ENCODE results near the gene TBL3.

Gene TBL3

DNA sequence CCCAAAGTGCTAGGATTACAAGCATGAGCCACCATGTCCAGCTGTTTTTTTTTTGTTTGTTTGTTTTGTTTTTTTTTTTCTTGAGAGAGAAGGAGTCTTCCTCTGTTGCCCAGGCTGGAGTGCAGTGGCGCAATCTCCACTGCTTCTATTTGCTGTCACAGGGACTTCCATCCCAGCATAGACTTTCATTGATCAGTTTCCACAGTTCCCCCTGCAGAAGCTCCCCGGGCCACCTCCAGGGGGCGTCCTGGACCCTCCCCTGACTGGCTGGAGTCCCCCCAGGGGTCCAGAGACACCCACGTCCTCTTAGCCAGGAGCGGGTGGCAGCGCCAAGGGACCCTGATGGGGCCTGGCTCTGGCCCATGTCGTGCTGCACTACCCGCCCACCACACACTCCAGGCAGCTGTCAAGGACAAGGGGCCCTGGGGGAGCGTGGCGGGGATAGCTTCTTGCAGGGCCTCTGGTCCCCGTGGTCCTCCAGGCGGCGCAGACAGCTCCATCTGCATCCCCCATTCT, 44.6 kb downstream of the TBL3 start (continued):
- TF ChIP-seq ZNF23 (tag by site-specific recombination; IDR thresholded peaks at IDR 0.05; ENCODE audit: borderline replicate concordance): no peak
- TF ChIP-seq GLIS1 (tag by site-specific recombination; IDR thresholded peaks at IDR 0.05): no peak
- no peak for TF ChIP-seq ZBTB20 (tag by site-specific recombination; IDR thresholded peaks at IDR 0.05)
- TF ChIP-seq ZFHX2 (tag by site-specific recombination; conservative IDR thresholded peaks at IDR 0.05): peak; percentile 79
- TF ChIP-seq, protein P1, sequence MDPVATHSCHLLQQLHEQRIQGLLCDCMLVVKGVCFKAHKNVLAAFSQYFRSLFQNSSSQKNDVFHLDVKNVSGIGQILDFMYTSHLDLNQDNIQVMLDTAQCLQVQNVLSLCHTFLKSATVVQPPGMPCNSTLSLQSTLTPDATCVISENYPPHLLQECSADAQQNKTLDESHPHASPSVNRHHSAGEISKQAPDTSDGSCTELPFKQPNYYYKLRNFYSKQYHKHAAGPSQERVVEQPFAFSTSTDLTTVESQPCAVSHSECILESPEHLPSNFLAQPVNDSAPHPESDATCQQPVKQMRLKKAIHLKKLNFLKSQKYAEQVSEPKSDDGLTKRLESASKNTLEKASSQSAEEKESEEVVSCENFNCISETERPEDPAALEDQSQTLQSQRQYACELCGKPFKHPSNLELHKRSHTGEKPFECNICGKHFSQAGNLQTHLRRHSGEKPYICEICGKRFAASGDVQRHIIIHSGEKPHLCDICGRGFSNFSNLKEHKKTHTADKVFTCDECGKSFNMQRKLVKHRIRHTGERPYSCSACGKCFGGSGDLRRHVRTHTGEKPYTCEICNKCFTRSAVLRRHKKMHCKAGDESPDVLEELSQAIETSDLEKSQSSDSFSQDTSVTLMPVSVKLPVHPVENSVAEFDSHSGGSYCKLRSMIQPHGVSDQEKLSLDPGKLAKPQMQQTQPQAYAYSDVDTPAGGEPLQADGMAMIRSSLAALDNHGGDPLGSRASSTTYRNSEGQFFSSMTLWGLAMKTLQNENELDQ (tag by site-specific recombination; IDR thresholded peaks at IDR 0.05; ENCODE audit: low read depth): no peak

GRCh38 chr16:2019518-2019920, 47.7 kb downstream of the TBL3 start, which contains the start of gene NPW:
Gene NPW (plus strand): TSS chr16:2019785.
- ChIA-PET CTCF (interaction anchor here (0.5 to 1.0 kb wide), 3 partner anchors 46 to 121 kb away, joined by 3 to 5 read pairs (median 3); no protein-coding TSS in a partner anchor), POLR2A (no interaction called here)
- Histone ChIP-seq H3K4me3 (ENCODE audit: low read depth, low read length) (peak within 1 kb of the TSS; percentile 9), H3K9me3 (ENCODE audit: control insufficient read depth, insufficient read depth, low read depth, low read length) (no peaks in the 10 kb centered on the region), H3K36me3 (ENCODE audit: control insufficient read depth in 2 of 2, insufficient read depth in 1 of 2, low read length in 2 of 2) (no peaks in the 10 kb centered on the region), H3K27ac (ENCODE audit: extremely low read depth, low read depth, low read length) (no peak within 1 kb of the TSS), H3K4me1 (ENCODE audit: control insufficient read depth, insufficient read depth, low read length) (peaks cover 9% of the 10 kb centered on the region)
- TF ChIP-seq EGR2 (tag by site-specific recombination; IDR thresholded peaks at IDR 0.05; ENCODE audit: low read depth) (peak; percentile 53; the same call in 1 of the 2 replicates), ZNF600 (tag by site-specific recombination; IDR thresholded peaks at IDR 0.05) (peak; percentile 20; the same call in 1 of the 2 replicates), HOXC10 (CRISPR knock-in tag; IDR thresholded peaks at IDR 0.05) (no peak), KLF10 (tag by site-specific recombination; IDR thresholded peaks at IDR 0.05) (no peak), KLF9 (tag by site-specific recombination; IDR thresholded peaks at IDR 0.05; ENCODE audit: low read depth) (no peak), KLF1 (tag by site-specific recombination; IDR thresholded peaks at IDR 0.05) (0 out of 2 replicates have a peak, but pooled peaks have one; percentile 21), ZNF501 (tag by site-specific recombination; IDR thresholded peaks at IDR 0.05) (no peak), SCRT1 (tag by site-specific recombination; IDR thresholded peaks at IDR 0.05; ENCODE audit: borderline replicate concordance) (no peak), ZNF132 (tag by site-specific recombination; IDR thresholded peaks at IDR 0.05; ENCODE audit: borderline replicate concordance) (no peak), BCL11A (tag by site-specific recombination; IDR thresholded peaks at IDR 0.05; ENCODE audit: low read depth) (no peak), ZNF394 (tag by site-specific recombination; IDR thresholded peaks at IDR 0.05; ENCODE audit: borderline replicate concordance) (no peak), ZNF610 (tag by site-specific recombination; IDR thresholded peaks at IDR 0.05; ENCODE audit: borderline replicate concordance) (no peak), ZNF133 (tag by site-specific recombination; IDR thresholded peaks at IDR 0.05) (no peak), SCRT2 (tag by site-specific recombination; IDR thresholded peaks at IDR 0.05) (no peak), ZNF184 (tag by site-specific recombination; IDR thresholded peaks at IDR 0.05) (no peak), GLI2 (tag by site-specific recombination; IDR thresholded peaks at IDR 0.05; ENCODE audit: borderline replicate concordance, low read depth) (no peak), ZIC2 (tag by site-specific recombination; IDR thresholded peaks at IDR 0.05) (no peak), ZNF830 (tag by site-specific recombination; IDR thresholded peaks at IDR 0.05; ENCODE audit: low read depth) (no peak), ZBTB8A (tag by site-specific recombination; IDR thresholded peaks at IDR 0.05) (0 out of 2 replicates have a peak, but pooled peaks have one; percentile 17)
- TF ChIP-seq, protein P2, sequence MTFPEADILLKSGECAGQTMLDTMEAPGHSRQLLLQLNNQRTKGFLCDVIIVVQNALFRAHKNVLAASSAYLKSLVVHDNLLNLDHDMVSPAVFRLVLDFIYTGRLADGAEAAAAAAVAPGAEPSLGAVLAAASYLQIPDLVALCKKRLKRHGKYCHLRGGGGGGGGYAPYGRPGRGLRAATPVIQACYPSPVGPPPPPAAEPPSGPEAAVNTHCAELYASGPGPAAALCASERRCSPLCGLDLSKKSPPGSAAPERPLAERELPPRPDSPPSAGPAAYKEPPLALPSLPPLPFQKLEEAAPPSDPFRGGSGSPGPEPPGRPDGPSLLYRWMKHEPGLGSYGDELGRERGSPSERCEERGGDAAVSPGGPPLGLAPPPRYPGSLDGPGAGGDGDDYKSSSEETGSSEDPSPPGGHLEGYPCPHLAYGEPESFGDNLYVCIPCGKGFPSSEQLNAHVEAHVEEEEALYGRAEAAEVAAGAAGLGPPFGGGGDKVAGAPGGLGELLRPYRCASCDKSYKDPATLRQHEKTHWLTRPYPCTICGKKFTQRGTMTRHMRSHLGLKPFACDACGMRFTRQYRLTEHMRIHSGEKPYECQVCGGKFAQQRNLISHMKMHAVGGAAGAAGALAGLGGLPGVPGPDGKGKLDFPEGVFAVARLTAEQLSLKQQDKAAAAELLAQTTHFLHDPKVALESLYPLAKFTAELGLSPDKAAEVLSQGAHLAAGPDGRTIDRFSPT (tag by site-specific recombination; IDR thresholded peaks at IDR 0.05): peak; percentile 63
- TF ChIP-seq, protein P3, sequence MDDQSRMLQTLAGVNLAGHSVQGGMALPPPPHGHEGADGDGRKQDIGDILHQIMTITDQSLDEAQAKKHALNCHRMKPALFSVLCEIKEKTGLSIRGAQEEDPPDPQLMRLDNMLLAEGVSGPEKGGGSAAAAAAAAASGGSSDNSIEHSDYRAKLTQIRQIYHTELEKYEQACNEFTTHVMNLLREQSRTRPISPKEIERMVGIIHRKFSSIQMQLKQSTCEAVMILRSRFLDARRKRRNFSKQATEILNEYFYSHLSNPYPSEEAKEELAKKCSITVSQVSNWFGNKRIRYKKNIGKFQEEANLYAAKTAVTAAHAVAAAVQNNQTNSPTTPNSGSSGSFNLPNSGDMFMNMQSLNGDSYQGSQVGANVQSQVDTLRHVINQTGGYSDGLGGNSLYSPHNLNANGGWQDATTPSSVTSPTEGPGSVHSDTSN (CRISPR knock-in tag; IDR thresholded peaks at IDR 0.05): no peak
- TF ChIP-seq, protein P4, sequence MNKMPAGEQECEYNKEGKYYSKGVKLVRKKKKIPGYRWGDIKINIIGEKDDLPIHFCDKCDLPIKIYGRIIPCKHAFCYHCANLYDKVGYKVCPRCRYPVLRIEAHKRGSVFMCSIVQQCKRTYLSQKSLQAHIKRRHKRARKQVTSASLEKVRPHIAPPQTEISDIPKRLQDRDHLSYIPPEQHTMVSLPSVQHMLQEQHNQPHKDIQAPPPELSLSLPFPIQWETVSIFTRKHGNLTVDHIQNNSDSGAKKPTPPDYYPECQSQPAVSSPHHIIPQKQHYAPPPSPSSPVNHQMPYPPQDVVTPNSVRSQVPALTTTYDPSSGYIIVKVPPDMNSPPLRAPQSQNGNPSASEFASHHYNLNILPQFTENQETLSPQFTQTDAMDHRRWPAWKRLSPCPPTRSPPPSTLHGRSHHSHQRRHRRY (tag by site-specific recombination; IDR thresholded peaks at IDR 0.05): no peak
- TF ChIP-seq, protein P5, sequence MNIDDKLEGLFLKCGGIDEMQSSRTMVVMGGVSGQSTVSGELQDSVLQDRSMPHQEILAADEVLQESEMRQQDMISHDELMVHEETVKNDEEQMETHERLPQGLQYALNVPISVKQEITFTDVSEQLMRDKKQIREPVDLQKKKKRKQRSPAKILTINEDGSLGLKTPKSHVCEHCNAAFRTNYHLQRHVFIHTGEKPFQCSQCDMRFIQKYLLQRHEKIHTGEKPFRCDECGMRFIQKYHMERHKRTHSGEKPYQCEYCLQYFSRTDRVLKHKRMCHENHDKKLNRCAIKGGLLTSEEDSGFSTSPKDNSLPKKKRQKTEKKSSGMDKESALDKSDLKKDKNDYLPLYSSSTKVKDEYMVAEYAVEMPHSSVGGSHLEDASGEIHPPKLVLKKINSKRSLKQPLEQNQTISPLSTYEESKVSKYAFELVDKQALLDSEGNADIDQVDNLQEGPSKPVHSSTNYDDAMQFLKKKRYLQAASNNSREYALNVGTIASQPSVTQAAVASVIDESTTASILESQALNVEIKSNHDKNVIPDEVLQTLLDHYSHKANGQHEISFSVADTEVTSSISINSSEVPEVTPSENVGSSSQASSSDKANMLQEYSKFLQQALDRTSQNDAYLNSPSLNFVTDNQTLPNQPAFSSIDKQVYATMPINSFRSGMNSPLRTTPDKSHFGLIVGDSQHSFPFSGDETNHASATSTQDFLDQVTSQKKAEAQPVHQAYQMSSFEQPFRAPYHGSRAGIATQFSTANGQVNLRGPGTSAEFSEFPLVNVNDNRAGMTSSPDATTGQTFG (tag by site-specific recombination; IDR thresholded peaks at IDR 0.05; ENCODE audit: borderline replicate concordance): no peak

Data from HEK293 (cell line).